ENCODE results near the gene GALNTL6. TPM values are rescaled to one million over a fixed set of nuclear protein-coding genes. Genes with fewer than 3 reads are reported as not detected.

GALNTL6 gene
- total and polyA plus RNA-seq, 2 donors (not counting 3 experiments of a cell fraction or from before 2014, with no cell fraction given) = not detected

DNA sequence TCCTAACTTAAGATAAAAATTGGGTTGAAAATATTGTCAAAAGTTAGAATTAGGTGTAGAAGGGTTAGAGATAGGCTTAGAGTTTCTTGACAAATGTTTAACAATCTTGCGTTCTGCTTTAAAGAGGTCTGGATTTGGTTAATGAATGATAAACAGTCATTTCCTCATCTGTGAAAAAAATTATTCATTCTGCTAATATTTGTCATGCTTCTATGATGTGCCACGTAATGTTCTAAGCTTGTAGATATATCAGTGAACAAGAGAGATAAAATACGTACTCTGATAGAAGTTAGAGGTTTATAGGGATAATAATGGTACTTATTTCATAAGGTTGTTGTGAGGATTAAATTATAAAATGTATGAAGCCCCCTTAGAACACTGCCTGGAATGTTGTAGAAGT, 912.4 kb downstream of the GALNTL6 start:
- no peak for FAIRE-seq
- no TSS peak for BruUV-seq (replicated peaks)
- intact Hi-C loops (cut with micrococcal nuclease) = no loop called here
- H3K27ac ChIP-seq (ENCODE audit: insufficient read depth, low read depth, low read length) = no peak overlapping the region
- no peaks in the 10 kb centered on the region for H3K9me1 ChIP-seq (replicated peaks; ENCODE audit: control insufficient read depth, extremely low read depth, insufficient read depth, low read length)
- H3K79me2 ChIP-seq (ENCODE audit: control insufficient read depth, insufficient read depth, low read length) = no peaks in the 10 kb centered on the region
- H3K9me3 ChIP-seq (replicated peaks; ENCODE audit: control insufficient read depth, insufficient read depth, low read length) = no peaks in the 10 kb centered on the region
- H3K27me3 ChIP-seq (ENCODE audit: control insufficient read depth in 2 of 2, insufficient read depth in 2 of 2, low read length in 2 of 2) = no peaks in the 10 kb centered on the region
- H3K4me3 ChIP-seq (replicated peaks in 1 of 3; ENCODE audit: insufficient read depth in 1 of 3, low read depth in 1 of 3, low read length in 3 of 3) = no peak overlapping the region
- no peak overlapping the region for H3K4me2 ChIP-seq (ENCODE audit: insufficient read depth, low read length)
- no peak for TF ChIP-seq POLR2AphosphoS5 (IDR thresholded peaks at IDR 0.05; ENCODE audit: insufficient read depth, low read depth, low read length)
- TF ChIP-seq MYC (IDR thresholded peaks at IDR 0.05; ENCODE audit: low read depth, low read length) = no peak
- TF ChIP-seq GATA2 (IDR thresholded peaks at IDR 0.05; ENCODE audit: insufficient read depth, insufficient read length, low read depth, low read length) = no peak
- TF ChIP-seq EZH2 (IDR thresholded peaks at IDR 0.05; ENCODE audit: borderline replicate concordance, low read depth, low read length, severe bottlenecking) = no peak
- TF ChIP-seq FOS (IDR thresholded peaks at IDR 0.05; ENCODE audit: borderline replicate concordance, insufficient read depth, low read length) = no peak
- TF ChIP-seq JUN (IDR thresholded peaks at IDR 0.05; ENCODE audit: borderline replicate concordance, insufficient read depth, insufficient read length, low read depth) = no peak
- H2AFZ ChIP-seq (ENCODE audit: low read depth, low read length) = no peak overlapping the region
- H3K9ac ChIP-seq (replicated peaks; ENCODE audit: extremely low read depth, insufficient read depth, low read length) = no peak overlapping the region
- POLR2A ChIA-PET = no interaction called here
- no peaks in the 10 kb centered on the region for H4K20me1 ChIP-seq (replicated peaks; ENCODE audit: control insufficient read depth, extremely low read depth, insufficient read depth, low read length)
- dilution Hi-C loops (cut with MboI; ENCODE audit: extremely low pct_ligation_motif_present, low sequenced_read_pairs) = no loop called here
- no peaks in the 10 kb centered on the region for H3K4me1 ChIP-seq (ENCODE audit: control insufficient read depth, extremely low read depth, insufficient read depth, low read length)
- DNase-seq (ENCODE audit: low read depth, low spot score) = no peak
- CTCF ChIA-PET = no interaction called here
- no peaks in the 10 kb centered on the region for H3K36me3 ChIP-seq (ENCODE audit: control insufficient read depth in 2 of 2, extremely low read depth in 1 of 2, insufficient read depth in 2 of 2, low read length in 2 of 2)

DNA sequence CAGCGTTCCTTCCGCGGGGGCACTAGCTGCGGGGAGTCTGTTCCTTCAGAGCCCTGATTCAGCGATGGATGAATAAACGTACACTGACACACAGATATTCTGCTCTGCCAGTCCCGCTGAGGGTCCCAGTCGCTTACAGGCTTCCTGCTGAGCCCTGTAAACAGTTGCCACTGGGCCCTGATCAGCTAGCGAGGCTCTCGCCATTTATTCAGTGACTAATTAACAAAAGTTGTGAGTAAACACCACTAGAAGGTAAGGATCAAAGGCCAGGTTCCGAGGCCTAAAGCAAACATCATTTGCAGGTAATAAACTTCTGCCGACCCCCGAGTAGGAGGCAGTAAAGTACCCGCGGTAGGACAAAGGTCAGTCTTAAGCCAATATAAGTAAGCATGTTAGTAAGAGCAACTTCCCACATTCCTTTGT, 912.8 kb downstream of the GALNTL6 start:
- dilution Hi-C loops (cut with MboI; ENCODE audit: extremely low pct_ligation_motif_present, low sequenced_read_pairs) = no loop called here

More for the DNA sequence above, 912.8 kb downstream of the GALNTL6 start:
- Histone ChIP-seq H3K4me3 (replicated peaks in 1 of 3; ENCODE audit: insufficient read depth in 1 of 3, low read depth in 1 of 3, low read length in 3 of 3) (no peak overlapping the region), H3K27me3 (ENCODE audit: control insufficient read depth in 2 of 2, insufficient read depth in 2 of 2, low read length in 2 of 2) (no peaks in the 10 kb centered on the region), H3K27ac (ENCODE audit: insufficient read depth, low read depth, low read length) (no peak overlapping the region), H3K9me3 (replicated peaks; ENCODE audit: control insufficient read depth, insufficient read depth, low read length) (no peaks in the 10 kb centered on the region), H3K9ac (replicated peaks; ENCODE audit: extremely low read depth, insufficient read depth, low read length) (no peak overlapping the region), H3K79me2 (ENCODE audit: control insufficient read depth, insufficient read depth, low read length) (no peaks in the 10 kb centered on the region), H2AFZ (ENCODE audit: low read depth, low read length) (no peak overlapping the region), H4K20me1 (replicated peaks; ENCODE audit: control insufficient read depth, extremely low read depth, insufficient read depth, low read length) (no peaks in the 10 kb centered on the region), H3K9me1 (replicated peaks; ENCODE audit: control insufficient read depth, extremely low read depth, insufficient read depth, low read length) (no peaks in the 10 kb centered on the region), H3K4me1 (ENCODE audit: control insufficient read depth, extremely low read depth, insufficient read depth, low read length) (no peaks in the 10 kb centered on the region), H3K36me3 (ENCODE audit: control insufficient read depth in 2 of 2, extremely low read depth in 1 of 2, insufficient read depth in 2 of 2, low read length in 2 of 2) (no peaks in the 10 kb centered on the region), H3K4me2 (ENCODE audit: insufficient read depth, low read length) (no peak overlapping the region)
- TF ChIP-seq, protein P1, sequence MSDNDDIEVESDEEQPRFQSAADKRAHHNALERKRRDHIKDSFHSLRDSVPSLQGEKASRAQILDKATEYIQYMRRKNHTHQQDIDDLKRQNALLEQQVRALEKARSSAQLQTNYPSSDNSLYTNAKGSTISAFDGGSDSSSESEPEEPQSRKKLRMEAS (IDR thresholded peaks at IDR 0.05; ENCODE audit: insufficient read depth, insufficient read length) = no peak
- TF ChIP-seq, protein P2, sequence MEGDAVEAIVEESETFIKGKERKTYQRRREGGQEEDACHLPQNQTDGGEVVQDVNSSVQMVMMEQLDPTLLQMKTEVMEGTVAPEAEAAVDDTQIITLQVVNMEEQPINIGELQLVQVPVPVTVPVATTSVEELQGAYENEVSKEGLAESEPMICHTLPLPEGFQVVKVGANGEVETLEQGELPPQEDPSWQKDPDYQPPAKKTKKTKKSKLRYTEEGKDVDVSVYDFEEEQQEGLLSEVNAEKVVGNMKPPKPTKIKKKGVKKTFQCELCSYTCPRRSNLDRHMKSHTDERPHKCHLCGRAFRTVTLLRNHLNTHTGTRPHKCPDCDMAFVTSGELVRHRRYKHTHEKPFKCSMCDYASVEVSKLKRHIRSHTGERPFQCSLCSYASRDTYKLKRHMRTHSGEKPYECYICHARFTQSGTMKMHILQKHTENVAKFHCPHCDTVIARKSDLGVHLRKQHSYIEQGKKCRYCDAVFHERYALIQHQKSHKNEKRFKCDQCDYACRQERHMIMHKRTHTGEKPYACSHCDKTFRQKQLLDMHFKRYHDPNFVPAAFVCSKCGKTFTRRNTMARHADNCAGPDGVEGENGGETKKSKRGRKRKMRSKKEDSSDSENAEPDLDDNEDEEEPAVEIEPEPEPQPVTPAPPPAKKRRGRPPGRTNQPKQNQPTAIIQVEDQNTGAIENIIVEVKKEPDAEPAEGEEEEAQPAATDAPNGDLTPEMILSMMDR (IDR thresholded peaks at IDR 0.05; ENCODE audit: extremely low read depth in 1 of 2, insufficient read depth in 1 of 2, low read depth in 1 of 2, low read length in 2 of 2) = no peak
- TF ChIP-seq MYC (IDR thresholded peaks at IDR 0.05; ENCODE audit: low read depth, low read length) (no peak), POLR2A (IDR thresholded peaks at IDR 0.05; ENCODE audit: low read depth, low read length) (no peak), POLR2AphosphoS5 (IDR thresholded peaks at IDR 0.05; ENCODE audit: insufficient read depth, low read depth, low read length) (no peak), GATA2 (IDR thresholded peaks at IDR 0.05; ENCODE audit: insufficient read depth, insufficient read length, low read depth, low read length) (no peak), EZH2 (IDR thresholded peaks at IDR 0.05; ENCODE audit: borderline replicate concordance, low read depth, low read length, severe bottlenecking) (no peak), FOS (IDR thresholded peaks at IDR 0.05; ENCODE audit: borderline replicate concordance, insufficient read depth, low read length) (no peak), JUN (IDR thresholded peaks at IDR 0.05; ENCODE audit: borderline replicate concordance, insufficient read depth, insufficient read length, low read depth) (no peak)
- FAIRE-seq = no peak
- POLR2A ChIA-PET = no interaction called here
- no TSS peak for BruUV-seq (replicated peaks)
- intact Hi-C loops (cut with micrococcal nuclease) = no loop called here
- no peak for DNase-seq (ENCODE audit: low read depth, low spot score)
- CTCF ChIA-PET = no interaction called here

Measured in endothelial cell of umbilical vein (primary cell).